ENCODE data around the gene CCNE1.
A peak's percentile ranks its signal among the peaks of the same experiment; 100 is the strongest.
"Not testable (repeated sequence)": the region's sequence is repeated elsewhere in the genome, so short reads cannot be mapped to it uniquely, and the experiment has no call there.

CCNE1 gene

DNA sequence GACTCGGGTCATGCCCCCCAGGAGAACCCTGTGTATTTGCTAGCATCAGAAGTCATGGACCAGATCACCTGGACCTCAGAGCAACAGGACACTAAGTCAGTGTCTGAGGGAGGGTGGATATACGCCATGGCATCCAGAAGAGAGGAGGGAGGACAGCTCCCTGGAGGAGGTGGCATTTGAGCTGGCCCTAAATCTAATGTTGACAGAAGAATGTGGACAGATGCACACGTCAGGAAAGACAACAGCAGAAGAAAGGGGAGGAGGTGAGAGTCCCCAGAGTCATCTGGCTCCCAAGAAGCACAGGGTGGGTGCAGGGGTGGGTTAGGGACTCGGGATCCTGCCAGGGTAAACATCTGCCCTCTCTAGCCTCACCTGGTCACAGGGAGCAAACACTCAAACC is 24.5 kb upstream of the CCNE1 start:
- DNase-seq (ENCODE audit: low spot score), result no peak

DNA sequence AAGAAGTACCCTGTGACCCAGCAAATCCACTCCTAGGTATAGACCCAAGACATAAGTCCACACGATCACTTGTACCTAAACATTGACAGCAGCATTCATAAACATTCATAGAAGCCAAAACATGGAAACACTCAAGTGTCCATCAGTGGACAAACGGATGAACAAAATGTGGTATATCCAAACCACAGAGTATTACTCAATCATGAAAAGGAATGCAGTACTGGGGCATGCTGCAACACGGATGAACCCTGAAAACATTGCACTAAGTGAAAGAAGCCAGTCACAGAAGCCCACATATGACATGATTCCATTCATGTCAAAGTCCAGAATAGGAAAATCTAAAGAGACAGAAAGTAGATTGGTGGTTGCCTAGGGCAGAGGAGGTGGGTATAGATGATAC is 22.8 kb upstream of the CCNE1 start:
- no peak for DNase-seq (ENCODE audit: low spot score)

DNA sequence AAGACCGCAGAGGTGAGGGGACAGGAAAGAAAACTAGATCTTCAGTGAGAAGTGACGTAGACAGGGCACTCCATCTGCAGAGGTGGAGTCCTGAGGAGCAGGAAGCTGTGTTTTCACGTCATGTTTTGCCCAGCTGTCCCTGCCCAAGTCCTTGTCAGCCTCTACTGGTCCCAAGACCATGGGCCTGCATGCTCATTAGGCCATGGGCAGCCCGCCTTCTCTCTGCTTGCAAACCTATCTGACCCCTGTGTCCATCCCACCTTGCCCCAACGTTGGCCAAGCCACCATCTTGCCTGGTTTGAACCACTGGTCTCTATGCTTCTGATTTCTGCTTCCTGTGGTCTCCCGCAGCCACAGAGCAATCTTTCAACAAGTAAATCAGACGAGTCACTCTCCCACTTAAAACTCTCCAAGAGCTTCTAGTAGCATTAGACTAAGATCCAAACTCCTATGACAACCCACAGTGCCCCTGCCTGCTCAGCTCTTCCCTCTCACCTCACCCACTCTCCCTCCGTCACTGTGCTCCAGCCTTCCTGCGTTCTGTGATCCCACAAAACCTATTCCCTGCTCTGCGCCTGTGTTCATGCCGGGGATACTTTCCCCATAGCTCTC is 18.6 kb upstream of the CCNE1 start:
- DNase-seq (ENCODE audit: low spot score), result no peak

DNA sequence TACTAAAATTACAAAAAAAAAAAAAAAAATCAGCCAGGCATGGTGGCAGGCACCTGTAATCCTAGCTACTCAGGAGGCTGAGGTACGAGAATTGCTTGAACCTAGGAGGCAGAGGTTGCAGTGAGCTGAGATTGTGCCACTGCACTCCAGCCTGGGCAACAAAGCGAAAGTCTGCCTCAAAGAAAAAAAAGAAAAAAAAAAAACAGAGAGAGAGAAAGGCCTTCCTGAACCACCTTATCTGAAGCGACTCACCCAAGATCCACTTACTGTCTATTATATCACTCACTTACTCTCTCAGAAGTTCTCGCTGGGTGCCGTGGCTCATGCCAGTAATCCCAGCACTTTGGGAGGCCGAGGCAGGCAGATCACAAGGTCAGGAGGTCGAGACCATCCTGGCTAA is 17.3 kb upstream of the CCNE1 start:
- DNase-seq (ENCODE audit: low spot score), result not testable (repeated sequence)

DNA sequence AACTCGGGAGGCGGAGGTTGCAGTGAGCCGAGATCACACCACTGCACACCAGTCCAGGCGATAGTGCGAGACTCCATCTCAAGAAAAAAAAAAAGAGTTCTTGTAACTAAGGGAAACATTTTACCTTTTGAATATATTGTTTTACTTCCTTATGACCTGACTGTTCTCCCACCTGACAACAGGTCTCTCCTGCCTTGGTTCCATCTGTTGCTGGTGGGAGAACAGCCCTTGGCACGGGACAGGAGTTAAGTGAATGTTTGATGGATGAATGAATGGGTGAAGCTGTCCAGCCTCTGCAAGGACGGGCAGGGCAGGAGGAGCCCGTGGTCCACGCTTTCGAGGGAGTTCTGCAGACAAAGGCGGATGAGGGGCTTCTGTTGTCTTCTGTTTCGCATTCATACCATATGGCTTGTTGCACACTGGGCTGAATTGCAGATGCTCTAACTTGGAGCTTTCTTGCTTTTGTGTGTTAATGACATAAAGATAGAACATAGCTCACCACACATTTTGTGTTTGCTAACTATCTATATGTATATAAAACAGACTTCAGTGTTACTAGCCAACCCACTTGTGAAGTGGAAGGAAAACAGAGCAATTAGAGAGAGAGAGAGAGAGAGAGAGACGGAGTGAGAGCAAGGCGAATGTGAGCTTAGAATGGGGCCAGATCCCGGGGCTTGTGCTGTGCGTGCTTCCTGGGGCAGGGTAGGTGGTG is 16.2 kb upstream of the CCNE1 start:
- no peak for DNase-seq (ENCODE audit: low spot score)

DNA sequence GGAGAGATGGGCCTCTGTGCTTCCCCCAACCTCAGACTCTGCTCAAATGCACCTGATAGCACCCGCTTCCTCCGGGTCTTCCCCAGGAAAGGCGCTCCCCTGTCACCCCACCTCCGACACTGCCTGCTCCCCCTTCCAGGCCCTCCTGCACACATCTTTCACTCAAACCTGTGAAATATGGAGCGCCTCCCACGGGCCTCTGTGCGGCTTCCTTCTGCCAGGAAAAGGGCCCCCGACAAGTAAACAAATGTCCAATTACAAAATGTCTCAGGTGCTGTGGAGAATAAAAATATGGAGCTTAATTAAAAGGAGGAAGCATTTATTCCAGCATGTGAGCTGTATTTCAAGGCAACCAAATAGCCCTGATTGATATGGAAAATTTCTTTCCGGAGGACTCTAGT is 15.6 kb upstream of the CCNE1 start:
- no peak for DNase-seq (ENCODE audit: low spot score)

DNA sequence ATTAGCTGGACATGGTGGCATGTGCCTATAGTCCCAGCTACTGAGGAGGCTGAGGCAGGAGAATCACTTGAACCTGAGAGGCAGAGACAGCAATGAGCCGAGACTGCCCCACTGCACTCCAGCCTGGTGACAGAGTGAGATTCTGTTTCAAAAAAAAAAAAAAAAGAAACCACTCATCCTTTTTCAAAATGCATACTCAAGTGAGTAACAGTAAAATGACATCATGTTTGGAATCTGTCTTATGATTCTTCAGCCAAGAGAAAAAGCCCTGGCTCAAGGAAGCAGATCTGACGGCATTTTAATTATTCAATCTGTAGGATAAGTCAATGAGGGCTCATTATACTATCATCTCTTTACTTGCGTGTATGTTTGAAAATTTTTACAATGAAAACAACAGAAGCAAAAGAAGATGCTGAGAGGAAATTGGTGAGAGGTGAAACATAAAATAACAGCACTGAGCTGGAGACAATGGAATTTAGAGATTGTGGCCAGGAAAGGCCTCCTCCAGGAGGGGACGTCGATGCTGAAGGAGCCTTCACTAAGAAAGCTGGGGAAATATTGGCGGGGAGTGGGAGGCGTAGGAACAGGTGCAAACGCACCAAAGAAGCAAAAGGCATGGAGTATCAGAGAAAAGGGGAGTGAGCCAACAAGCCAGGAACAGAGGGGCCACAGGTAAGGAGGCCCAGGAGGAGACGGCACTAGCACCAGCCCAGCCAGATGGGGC is 12.9 kb upstream of the CCNE1 start:
- no peak for DNase-seq (ENCODE audit: low spot score)

DNA sequence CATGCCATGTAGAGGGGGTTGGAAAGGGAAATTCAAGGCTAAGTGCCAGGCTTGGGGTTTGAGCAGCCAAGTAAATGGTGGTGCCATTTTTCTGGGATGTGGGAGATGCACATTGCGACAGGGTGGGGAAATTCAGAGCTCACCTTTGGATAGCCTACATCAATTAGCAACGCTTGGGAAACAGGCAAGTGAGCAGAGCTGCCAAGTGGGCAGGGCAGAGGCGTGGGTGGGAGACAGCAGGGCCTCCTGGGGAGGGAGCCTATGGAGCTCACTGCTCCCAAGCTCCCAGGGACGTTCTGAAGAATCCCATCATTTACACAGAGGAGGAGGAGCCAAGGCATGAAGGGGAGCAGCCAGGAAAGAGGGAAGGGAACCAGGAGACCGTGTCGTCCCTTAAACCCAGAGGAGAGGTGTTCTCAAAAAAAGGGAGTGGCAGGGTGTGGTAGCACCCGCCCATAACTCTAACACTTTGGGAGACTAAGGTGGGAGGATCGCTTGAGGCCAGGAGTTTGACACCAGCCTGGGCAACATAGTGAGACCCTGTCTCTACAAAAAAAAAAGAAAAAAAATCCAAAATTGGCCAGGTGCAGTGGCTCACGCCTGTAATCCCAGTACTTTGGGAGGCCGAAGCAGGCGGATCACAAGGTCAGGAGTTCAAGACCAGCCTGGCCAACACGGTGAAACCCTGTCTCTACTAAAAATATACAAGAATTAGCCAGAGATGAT is 11.5 kb upstream of the CCNE1 start:
- DNase-seq (ENCODE audit: low spot score), result no peak

DNA sequence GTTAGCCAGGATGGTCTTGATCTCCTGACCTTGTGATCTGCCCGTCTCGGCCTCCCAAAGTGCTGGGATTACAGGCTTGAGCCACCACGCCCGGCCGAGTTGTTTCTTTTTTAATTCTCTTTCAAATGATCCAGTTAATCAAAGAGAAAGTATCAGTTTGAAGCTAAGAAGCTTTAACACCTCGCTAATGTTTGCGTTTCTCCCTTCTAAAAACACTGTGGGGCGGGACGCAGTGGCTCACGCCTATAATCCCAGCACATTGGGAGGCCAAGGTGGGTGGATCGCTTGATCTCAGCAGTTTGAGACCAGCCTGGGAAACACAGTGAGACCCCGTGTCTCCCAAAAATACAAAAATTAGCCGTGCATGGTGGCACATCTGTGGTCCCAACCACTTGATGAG is 7.8 kb upstream of the CCNE1 start:
- DNase-seq (ENCODE audit: low spot score), result not testable (repeated sequence)

DNA sequence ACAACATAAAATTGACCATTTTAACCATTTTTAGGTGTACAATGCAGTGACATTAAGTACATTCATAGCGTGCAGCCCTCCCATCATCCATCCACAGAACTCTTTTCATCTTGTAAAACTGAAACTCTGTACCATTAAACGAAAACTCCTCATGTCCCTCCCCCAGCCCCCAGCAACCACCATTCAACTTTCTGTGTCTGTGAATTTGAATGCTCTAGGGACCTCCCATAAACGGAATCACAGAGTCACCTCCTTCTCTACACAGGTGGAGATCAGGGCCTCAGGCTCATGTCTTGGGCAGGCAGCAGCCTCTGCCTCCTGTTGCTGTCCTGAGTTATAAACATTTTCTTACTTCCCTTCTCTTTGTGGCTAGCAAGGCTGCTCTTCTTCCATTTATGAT is 7.3 kb upstream of the CCNE1 start:
- no peak for DNase-seq (ENCODE audit: low spot score)

DNA sequence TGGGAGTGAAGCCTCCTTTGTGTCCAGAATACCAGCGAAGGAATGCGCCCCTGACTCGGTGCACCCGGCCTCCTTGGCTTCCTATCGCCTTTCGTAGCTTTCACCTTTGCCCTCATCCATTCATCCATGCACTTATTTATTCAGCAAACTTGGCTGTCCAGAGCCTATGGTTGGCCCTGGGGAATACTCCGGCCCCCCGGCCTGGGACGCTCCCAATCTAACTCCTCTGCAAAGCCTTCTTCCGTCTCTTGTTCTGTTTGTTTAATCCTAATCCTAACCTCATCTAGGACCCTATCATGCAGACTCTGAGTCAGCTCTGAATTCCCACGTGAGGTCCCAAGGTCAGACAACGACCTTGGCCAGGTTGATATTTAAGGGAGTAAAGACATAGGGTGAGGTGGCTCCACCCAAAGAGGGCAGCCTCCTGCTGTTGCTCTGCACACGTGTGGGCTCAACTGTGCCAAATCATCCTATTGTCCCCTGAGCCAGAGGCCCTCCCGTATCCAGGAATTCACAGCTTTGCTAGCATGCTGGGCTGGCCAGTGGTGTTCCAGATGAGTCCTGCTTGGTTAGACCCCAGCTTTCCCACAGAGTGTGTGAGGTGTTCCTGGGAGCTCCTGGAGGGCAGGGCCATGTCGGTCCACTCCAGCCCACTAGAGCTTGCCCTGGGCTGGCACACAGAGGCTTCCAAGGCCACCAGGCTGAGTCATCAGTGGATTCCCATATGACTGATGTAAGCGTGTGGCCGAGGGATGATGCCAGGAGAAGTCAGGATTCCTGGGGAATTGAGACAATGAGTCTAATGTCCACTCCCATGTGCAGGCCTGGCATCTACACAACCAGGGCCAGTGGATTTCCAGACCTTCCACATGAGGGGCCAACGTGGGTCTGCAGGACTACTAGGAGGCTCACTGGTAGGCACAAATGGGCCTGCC is 6.5 kb upstream of the CCNE1 start:
- no peak for DNase-seq (ENCODE audit: low spot score)

DNA sequence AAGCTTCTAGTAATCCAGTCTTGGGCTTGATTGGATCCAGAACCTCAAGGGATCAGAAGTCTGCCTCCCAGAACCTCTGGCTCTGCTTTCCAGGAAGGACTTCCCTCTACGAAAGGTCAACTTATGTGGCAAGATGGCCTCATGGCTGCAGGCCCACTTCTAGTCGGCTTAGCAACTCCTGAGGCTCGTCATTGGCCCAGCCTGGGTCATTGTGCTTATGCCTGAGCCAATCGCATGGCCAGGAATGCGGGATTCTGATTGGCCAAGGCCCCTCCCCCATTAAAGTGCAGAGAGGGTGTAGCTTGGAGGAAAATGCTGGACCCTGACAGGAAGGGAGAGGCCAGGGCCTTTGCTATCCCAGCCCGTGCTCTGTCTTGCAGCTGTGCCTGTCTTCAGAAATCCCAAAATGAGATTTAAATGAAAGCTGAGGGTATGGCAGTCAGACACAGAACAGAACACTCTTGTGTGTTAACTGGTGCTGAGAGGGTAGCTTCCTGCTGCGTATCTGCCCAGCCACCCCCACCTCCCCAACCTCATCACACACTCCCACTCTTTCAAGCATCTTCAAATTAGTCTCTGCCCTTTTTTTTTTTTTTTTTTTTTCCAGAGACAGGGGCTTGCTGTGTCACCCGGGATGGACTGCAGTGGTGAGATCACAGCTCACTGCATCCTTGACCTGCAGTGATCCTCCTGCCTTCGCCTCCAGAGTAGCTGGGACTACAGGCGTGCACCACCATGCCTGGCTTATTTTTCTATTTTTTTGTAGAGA is 5.5 kb upstream of the CCNE1 start:
- no peak for DNase-seq (ENCODE audit: low spot score)

DNA sequence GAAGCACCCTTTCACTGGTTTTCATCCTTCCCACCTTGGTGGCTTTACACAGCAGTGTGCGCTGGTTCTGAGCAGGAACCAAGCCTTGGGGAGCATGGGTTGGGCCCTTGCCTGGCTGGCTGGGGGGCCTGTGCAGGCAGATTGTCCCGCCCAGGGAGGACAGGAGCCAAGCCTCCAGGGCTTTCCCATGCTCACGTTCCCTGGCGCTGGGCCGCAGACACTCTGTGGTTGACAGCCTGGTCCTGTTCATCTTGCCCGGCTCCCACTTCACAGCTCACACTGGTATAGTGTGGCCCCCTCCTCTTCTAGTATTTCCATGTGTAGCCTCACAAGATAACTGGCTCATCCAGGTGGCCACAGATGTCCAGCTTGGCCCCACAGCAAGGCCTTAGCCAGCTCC is 4.6 kb upstream of the CCNE1 start:
- DNase-seq (ENCODE audit: low spot score), result no peak

DNA sequence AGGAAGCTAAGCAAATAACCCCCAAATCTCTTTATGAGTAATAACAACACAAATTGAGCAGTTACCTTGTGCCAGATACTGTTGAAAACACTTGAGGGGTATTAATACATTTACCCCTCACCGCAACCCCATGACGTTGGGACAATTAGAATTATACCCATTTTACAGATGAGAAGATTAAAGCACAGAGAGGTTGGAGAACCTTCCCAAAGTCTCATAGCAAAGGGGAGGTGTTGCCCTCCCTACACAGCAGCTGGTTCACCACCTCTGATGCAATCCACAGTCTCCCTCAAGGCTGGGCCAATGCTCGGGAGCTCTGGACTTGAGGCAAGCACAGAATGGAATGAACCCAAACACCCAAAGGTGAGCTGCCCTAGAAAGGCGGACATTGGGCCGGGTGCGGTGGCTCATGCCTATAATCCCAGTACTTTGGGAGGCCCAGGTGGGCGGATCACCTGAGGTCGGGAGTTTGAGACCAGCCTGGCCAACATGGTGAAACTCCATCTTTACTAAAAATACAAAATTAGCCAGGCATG is 3.9 kb upstream of the CCNE1 start:
- DNase-seq (ENCODE audit: low spot score), result no peak

DNA sequence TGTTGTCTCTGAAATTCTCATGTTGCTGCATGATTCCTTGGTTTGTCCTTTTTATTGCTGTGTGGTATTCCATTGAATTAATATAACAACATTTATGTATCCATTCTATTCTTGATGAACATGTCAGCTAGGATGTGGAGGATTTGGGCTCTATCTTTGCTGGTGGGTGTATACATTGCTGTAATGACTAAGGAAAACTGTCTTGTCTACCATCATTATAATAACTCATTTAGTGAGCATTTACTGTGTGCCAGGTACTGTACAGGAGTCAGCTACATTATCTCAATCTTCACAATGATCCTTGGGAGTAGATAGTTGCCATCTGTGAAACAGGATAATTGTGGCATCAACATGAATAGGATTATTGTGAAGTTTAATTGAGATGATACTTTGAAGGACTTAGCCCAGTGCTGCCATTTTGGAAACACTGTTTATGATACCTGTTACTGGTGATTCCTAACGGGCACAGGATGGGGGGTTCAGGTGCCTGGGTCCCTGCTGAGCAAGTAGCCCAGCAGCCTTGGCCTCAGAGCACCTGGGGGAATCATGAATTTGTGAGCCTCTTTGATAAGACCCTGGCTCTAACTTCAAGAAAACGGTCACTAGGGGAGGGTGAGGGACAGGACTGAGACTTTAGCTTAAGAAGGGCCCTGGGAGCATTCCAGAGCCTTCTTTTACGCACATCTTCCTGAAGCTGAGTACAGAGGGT is 1.8 kb upstream of the CCNE1 start:
- DNase-seq (ENCODE audit: low spot score), result no peak

DNA sequence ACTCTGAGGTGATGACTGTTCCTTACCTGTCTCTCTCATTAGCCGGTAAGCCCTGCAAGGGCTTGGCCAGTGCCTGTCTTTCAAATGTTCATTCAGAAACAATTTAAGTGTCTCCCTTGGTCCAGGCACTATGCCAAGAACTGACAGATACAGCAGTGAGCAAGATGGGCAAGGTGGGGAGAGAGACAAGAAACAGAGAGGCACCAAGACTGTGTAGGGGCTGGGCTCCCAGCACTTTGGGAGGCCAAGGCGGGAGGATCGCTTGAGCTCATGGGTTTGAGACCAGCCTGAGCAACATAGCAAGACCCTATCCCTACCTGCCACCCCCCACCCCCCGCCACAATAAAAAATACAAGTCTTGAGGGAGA is 1.3 kb upstream of the CCNE1 start:
- peak; percentile 13 for DNase-seq (ENCODE audit: low spot score)

DNA sequence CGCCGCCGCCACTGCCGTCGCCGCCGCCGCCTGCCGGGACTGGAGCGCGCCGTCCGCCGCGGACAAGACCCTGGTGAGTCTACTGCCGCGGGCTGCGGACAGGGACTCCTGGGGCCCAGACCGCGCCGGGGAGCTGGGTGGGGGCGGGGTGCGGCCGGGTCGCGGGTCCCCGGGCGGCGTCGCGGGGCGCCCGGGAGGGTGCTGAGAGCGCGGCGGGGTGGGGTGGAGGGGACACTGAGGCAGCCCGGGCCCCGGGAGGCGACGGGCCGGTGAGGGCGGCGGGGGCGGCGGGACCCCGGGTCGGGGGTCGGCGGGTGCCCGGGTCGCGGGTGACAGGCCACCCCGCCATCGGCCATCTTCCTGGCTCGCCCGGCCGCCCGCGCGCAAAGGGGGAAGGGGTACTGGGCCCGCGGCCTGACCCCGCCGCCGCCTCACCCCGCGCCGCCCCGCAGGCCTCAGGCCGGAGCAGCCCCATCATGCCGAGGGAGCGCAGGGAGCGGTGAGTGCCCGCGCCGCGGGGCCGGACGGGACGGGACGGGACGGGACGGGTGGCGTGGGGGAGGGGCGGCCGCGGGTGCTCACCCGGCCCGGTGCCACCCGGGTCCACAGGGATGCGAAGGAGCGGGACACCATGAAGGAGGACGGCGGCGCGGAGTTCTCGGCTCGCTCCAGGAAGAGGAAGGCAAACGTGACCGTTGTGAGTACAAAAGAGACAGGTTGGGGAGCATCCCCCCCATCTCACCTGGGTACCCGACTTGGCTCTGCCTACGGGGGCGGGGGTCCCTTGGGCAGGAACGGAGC is 489 bp downstream of the CCNE1 start:
- DNase-seq (ENCODE audit: low spot score), result no peak

DNA sequence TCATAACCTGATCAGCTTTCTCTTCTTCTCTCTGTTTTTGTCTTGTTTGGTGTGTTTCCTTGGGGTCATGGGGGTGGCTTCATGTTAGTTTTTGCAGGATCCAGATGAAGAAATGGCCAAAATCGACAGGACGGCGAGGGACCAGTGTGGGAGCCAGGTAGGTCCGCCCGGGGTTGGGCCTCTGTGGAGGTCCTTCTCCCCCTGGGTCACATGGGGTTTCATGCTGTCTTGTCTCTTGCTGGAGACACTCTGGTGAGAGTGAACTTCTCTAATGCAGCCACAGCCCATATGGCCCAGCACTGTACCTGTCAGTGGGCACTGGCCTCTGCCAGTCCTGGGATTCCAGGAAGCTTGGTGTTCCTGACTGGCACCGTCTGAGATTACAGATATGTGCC is 1.1 kb downstream of the CCNE1 start:
- DNase-seq (ENCODE audit: low spot score), result no peak

DNA sequence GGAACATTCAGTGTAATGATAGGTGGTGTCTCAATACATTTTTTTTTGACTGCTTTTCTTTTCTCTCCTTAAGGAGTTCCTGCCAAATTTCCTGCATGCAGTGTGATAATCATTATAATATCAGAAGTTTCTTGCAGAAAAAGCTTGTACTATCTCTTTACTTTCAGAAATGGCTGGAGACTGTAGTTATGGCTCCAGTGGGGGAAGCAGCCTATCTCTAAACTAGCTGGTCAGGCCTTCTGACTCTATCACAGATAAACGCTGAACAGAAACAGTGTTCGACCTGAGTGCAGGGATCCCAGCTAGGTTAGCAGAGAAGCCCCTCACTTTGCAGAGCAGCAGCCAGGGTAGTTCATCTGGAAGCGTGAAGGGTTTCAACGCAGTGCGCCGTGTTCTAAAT is 1.9 kb downstream of the CCNE1 start:
- no peak for DNase-seq (ENCODE audit: low spot score)
